NCI-H748 (cell line): ENCODE results near the gene SLC7A6OS.

Experiments
- DNase-seq: peaks from one replicate; lab custom pipeline; 2025; ENCODE audit not compliant: unreplicated experiment; lab: John Stamatoyannopoulos, UW

The SLC7A6OS gene

DNA sequence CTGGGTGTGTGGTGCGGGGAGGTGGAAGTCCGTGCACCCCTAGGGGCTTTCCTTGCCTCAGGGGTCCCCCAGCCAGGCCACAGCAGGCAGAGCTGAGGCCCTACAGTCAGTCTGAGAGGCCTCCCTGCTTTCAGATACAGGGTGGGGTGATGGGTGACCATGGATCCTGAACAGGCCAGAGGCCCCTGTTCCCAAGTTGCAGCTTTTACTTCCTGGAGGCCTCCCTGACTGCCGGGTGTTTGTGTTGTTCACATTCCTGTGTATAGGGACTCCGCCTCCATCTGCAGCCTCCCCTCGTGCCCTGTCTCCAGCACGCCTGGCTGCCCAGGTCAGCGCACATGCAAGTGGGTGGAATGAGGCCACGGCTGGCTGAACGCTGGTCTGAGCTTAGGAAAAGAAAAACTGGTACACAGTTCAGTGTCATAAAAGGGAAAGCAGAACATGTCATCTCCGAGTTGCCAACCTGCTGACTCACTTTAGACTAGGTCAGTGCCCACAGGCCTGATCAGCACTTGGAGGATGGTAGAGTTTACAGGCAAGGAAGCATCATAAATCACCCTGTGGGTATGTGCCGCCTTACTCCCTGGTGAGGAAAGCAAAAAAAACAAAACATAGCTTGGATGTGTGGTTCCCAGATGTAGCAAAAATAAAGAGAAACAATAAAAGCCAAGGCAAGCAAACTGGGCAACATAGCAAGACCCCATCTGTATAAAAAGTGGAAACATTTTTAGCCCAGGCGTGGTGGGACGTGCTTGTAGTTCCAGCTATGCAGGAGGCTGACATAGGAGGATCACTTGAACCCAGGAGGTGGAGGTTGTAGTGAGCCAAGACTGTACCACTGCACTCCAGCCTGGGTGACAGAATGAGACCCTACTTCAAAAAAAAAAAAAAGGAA, 52.6 kb downstream of the SLC7A6OS start:
- no peak for DNase-seq

DNA sequence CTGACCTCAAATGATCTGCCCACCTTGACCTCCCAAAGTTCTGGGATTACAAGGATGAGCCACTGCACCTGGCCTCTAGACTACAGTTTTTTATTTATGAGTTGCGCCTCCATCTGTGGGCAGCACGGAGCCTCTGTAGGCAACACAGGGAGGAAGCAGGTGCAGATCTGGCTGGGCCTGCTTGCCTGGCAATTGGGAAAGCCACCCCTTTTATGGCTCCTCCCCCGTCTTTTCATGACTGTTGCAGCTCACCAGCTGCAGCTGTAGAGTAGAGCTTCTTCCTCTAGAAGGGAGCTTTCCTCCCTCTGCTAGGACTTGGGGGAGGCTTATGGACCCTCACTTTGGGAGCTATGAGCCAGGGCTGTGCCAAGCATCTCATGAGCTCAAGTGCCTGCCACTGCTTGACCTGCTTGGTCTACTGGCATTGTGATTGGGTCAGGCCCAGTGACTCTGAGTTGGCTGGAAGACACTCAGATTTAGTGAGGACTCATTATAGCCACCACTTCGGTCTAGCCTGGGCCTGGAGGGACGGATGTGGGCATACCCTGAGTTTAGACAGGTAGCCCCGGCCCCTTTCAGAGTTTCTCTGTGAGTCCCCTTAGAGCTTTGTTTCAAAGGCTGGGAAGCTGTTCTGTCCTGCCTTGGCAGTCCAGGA, 53.4 kb downstream of the SLC7A6OS start:
- DNase-seq: peak; percentile 27

DNA sequence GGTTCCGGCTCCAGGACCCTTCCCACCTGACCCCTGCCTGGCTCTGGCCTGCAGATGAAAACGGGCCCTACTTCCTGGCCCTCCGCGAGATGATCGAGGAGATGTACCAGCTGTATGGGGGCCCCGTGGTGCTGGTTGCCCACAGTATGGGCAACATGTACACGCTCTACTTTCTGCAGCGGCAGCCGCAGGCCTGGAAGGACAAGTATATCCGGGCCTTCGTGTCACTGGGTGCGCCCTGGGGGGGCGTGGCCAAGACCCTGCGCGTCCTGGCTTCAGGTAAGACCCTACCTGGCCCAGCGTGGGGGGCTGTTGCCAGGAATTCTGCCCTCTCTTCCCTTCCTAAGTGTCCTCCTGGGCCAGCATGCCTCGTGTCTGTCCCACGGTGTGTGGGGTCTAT, 55.0 kb downstream of the SLC7A6OS start:
- DNase-seq: no peak

DNA sequence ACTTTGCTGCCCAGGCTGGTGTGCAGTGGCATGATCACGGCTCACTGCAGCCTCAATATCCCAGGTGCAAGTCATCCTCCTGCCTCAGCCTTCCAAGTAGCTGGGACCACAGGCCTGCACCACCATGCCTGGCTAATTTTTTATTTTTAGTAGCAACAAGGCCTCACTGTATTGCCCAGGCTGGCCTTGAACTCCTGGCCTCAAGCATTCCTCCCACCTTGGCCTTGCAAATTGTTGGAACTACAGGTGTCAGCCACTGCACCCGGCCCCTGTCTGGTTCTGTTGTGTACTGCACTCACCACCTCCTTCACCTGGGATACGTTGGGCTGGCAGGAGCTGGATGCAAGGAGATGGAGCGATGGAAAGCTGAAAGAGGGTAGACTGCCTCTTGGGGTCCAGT, 57.0 kb downstream of the SLC7A6OS start:
- no peak for DNase-seq

DNA sequence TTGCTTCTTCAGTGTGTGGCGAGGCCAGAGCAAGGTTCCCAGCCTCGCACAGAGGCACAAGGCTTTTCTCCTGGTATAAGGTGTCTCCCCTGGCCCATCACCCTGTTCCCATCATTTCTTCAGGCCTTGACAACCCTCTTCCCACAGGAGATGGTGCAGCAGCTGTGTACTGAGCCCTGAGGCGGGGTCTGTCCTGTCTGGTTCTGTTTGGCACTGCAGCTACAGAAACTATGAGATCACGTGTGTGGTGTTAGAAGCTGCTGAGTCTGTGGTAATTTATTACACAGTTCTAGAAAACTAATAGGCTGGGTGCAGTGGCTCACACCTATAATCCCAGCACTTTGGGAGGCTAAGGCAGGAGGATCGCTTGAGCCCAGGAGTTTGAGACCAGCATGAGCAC, 58.4 kb downstream of the SLC7A6OS start:
- DNase-seq: no peak

DNA sequence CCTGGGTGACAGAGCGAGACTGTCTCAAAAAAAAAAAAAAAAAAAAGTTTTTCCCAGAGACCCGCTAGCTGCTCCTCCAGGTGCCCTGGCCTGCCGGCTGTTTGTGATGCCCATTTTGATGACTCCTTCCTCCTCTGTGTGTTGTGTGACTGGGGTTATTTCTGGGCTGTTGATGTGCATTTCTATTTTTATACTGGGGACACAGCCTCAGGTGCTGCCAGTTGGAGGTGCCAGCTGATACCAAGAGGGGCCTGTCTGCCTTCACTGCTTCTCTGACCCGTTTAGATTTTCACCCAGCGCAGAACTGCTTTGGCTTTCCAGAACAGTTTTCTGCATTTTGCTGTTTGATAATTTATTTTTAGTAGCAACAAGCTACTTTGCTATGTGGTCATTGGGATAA, 58.9 kb downstream of the SLC7A6OS start:
- no peak for DNase-seq

DNA sequence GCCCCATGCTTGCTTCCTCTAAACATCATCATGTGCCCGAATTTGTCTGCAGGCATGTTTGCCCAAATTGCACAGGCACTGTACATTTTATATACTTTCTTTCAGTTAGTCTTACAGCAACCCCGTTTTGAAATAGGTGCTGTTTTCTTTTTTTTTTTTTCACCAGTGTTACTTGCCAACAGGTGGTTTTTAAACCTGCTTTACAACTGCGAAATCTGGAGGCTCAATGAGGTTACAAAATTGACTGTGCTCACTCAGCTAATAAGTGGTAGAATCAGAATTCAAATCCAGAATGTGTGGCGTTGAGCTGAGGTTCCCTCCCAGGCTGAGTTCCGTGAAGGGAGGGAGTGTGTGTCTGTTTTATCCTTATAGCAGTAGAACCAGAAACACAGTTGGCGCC, 59.8 kb downstream of the SLC7A6OS start:
- no peak for DNase-seq

DNA sequence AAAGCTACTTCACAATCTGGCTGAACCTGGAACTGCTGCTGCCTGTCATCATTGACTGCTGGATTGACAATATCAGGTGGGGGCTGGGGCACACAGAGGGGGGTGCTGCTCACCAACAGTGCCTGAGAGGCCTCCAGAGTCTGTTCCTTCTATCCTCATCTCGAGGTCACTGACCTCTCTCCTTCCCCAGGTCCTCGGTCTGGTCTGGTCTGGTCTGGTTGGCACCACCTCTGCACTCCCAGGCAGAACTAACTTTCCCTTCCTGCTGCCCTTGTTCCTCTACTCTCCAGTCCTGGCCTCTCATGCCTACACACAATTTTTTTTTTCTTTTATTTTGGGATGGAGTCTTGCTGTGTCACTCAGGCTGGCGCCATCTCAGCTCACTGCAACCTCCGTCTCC, 61.4 kb downstream of the SLC7A6OS start:
- no peak for DNase-seq
